Measurements from ENCODE around the gene NR1H3.

The NR1H3 gene

GRCh38 chr11:47270331-47271271, 12.8 kb downstream of the NR1H3 start:
- peak; percentile 81 for DNase-seq

DNA sequence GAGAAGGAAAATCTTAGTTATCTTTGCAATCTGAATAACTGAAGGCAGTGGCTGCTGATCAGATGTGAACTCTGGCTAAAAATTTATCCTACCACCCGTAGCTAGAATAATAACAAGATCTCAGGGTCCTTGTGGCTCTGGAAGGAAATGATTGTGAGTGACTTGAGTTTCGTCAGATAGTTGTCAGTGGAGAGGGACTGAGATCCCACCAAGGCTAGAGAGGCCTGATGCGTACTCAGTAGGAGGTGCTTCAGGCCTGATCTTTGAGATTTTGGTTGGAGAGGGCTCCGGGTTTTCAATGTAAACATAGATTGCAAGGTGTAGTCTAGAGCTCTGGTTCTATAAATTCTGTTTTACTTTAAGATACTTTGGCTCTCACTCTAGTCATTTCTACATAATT, 13.5 kb downstream of the NR1H3 start:
- DNase-seq: no peak

DNA sequence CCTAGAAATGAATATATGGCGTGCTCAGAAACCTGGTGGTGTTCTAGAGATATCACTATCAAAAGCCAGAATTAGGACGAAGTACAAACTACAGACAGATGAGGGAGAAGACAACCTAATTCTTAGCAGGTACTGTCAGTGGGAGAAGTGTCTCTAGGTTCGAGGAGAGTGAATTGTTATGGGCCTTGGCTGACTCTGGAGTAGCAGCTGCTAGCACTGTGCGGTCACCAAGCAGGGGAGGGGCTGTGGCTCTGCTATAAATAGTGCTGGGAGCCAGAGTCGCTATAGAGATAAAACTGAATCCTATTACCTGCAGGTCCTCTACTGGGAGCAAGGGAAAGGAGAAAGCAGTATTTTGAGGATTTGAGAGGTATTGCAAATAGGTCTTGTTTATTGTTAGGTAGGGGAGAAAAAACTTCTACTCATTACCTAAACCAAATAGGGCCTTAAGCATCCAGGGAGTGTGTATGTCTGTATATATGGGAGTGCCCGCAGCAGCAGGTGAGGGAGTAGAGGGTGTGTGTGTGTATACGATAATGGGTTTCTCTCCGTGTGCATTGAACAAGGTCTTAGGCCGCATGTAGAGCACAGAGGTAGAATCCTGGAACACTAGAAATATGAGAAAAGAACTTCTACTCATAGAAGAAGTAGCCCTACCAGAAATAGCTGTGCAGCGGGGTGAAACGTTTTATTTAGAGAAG, 14.3 kb downstream of the NR1H3 start:
- DNase-seq: peak; percentile 52

GRCh38 chr11:47272706-47273105, 14.9 kb downstream of the NR1H3 start:
- no peak for DNase-seq

DNA sequence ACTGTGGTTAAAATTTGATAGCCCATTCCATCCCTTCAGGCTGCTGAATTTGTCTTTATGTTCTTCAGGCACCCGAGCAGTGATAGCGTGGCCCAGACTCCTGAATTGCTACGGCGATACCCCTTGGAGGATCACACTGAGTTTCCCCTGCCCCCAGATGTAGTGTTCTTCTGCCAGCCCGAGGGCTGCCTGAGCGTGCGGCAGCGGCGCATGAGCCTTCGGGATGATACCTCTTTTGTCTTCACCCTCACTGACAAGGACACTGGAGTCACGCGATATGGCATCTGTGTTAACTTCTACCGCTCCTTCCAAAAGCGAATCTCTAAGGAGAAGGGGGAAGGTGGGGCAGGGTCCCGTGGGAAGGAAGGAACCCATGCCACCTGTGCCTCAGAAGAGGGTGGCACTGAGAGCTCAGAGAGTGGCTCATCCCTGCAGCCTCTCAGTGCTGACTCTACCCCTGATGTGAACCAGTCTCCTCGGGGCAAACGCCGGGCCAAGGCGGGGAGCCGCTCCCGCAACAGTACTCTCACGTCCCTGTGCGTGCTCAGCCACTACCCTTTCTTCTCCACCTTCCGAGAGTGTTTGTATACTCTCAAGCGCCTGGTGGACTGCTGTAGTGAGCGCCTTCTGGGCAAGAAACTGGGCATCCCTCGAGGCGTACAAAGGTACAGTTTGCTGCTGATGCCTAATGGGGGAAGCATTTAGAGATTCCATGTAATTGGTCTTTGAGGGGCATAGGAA, 16.9 kb downstream of the NR1H3 start:
- no peak for DNase-seq

- no peak for DNase-seq
Observed at GRCh38 chr11:47276923-47277322, 19.1 kb downstream of the NR1H3 start.

DNA sequence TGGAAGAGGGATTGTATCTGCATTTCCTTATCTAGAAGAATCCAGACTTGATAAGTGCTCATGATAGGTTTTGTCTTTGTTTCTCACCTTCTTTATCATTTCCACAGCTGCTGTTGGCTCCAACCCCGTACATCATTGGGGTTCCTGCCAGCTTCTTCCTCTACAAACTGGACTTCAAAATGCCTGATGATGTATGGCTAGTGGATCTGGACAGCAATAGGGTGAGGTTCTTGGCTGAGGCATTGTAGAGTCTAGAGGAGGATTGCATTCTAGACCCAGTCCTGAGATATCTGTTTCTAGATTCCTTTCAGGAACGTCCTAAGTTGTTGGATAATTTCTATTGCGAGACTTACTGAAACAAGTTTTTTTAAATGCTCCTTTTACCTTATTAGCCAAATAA, 20.3 kb downstream of the NR1H3 start:
- no peak for DNase-seq

DNA sequence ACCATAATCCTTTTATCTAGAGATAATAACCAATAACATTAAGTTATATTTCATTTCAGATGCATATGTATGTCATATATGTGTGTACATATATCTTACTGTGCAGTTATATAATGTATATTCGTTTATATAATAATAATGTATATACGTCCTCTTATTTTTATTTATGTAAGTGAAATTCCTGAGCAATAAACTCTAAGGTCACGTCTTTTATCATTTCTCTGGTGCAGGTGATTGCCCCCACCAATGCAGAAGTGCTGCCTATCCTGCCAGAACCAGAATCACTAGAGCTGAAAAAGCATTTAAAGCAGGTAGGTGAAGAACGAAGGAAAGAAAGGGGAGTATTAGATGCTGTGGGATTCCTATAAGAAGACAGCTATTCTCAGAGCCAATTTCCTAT, 21.0 kb downstream of the NR1H3 start:
- DNase-seq: no peak

DNA sequence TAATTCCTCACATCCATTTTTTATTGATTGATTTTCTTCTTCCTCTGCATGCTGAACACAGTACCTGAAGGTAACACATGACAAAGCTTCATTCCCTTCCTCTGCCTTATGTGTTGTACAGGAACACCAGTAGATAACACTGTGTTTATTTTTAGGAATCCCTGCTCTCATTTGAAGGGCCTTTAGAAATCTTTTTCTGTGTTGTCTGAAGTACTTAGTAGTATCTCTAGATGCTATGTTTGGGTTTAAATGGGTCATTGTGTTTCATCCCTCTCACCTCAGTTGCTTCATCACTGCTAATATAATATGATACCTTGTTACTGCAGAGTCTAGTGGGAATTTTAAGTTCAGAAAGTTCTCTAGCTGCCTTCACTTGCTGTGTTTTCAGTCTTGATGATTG, 22.3 kb downstream of the NR1H3 start:
- no peak for DNase-seq

DNA sequence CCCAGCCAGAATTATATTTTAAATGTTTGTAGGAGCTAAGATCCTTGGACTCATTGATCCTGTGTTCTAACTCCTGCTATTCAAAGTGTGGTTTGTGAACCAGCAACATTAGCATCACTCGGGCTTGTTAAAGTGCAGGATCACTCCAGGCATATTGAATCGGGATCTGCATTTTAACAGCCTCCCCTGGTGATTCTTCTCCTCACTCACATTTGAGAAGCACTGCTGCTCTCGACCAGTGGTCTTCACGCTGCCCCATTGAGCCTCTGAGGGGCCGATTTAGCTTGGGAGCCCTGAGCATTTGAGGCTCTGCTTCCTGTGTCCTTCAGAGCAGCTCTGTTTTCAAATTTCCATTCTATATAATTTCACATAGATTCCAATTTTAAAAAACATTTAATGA, 23.1 kb downstream of the NR1H3 start:
- DNase-seq: no peak

- no peak for DNase-seq
Observed at GRCh38 chr11:47282462-47282861, 24.7 kb downstream of the NR1H3 start.

DNA sequence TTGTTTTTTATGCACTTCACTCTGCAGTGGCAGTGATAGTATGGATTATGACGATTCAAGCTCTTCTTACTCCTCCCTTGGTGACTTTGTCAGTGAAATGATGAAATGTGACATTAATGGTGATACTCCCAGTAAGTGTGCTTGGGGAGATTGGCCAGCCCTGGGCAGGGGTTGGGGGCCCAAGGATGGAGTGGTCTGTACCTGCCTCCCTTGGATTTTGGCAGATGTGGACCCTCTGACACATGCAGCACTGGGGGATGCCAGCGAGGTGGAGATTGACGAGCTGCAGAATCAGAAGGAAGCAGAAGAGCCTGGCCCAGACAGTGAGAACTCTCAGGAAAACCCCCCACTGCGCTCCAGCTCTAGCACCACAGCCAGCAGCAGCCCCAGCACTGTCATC, 26.4 kb downstream of the NR1H3 start:
- no peak for DNase-seq

- DNase-seq: no peak
Observed at GRCh38 chr11:47285969-47286770, 28.4 kb downstream of the NR1H3 start.

GRCh38 chr11:47288066-47288465, 30.3 kb downstream of the NR1H3 start:
- DNase-seq: no peak

DNA sequence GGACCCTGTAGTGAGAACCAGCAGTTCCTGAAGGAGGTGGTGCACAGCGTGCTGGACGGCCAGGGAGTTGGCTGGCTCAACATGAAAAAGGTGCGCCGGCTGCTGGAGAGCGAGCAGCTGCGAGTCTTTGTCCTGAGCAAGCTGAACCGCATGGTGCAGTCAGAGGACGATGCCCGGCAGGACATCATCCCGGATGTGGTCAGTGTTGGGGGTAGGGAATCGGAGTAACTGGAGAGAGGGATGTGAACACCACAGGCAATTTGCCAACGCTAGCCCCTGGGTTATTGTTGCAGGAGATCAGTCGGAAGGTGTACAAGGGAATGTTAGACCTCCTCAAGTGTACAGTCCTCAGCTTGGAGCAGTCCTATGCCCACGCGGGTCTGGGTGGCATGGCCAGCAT, 32.1 kb downstream of the NR1H3 start:
- no peak for DNase-seq

GRCh38 chr11:47295385-47295784, 37.6 kb downstream of the NR1H3 start:
- DNase-seq: no peak

GRCh38 chr11:47296045-47296444, 38.2 kb downstream of the NR1H3 start:
- DNase-seq: no peak

DNA sequence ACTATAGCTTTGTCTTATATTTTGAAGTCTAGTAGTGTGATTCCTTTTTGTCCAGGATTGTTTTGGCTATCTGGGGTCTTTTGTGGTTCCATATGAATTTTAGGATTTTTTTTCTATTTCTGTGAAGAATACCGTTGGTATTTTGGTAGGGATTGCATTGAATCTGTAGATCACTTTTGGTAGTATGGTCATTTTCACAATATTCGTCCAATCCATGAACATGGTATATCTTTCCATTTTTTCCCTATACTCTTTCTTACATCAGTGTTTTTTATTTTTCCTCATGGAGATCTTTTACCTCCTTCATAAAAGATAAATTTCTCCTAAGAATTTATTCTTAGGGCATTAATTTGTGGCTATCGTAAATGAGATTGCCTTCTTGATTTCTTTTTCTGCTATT, 41.3 kb downstream of the NR1H3 start:
- DNase-seq: no peak

GRCh38 chr11:47302853-47303252, 45.1 kb downstream of the NR1H3 start:
- no peak for DNase-seq

DNA sequence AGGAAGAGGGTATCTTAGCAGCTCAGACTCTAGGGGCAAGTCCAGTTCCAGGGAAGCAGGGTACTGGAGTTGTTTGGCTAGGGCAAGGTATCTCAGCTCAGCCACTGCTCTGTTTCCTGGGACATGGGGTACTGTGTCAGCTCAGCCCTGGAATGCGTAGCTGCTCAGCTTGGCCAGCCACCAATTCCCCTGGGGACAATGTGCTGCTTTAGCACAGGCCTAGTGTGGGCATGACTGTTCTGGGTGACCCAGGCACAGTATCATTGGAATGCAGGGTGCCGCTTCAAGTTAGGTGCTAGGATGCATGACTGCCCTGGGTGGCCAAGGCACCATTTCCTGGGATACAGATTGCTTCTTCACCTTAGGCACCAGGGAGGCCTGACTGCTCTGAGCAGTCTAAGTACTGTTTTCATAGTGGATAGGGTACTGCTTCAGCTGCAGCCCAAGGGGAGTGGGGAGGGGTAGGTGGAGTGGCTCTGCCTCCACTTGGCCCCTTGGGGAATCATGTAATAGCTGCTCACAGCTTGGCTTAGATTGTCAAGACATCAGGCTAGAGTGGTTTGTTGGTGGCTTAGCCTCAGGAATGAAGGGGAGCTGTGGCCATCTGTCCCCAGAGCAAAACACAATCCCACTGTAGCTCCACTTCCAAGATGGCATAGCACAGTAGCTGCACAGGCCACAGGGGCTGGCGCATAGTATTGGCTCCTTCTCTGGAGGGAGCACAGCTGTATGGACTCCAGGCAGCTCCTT, 48.1 kb downstream of the NR1H3 start:
- DNase-seq: peak; percentile 31

DNA sequence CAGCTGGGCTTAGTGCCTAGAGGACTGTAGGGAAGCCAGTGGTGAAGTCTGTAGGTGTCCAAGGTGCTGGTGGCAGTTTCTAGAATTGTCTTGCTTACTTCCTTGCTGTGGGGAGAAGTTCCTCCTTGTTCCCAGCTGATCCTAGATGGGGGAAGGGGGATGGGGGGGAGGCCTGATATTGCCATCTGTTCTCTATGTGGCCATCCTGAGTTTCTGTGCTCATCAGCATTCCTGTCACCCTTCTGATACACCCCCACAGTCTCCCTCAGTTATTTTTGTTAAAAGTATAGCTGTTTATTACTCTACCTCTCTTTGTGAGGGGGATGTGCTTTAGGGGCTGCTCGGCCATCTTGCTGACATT, 48.7 kb downstream of the NR1H3 start:
- DNase-seq: no peak
